Endothelial cell of hepatic sinusoid (primary cell): ENCODE measurements around the gene DNAJB6.

Experiments used
- in situ Hi-C: cut with HindIII; loops from 2 replicates; pipeline ENCODE4 v1.10.0; 2017; ENCODE audit warnings: low sequenced_read_pairs

DNAJB6 gene

GRCh38 chr7:157407512-157408257, 70.9 kb downstream of the DNAJB6 start:
- in situ Hi-C loops, result no loop called here

GRCh38 chr7:157408258-157409101, 71.7 kb downstream of the DNAJB6 start:
- in situ Hi-C loops, result no loop called here

GRCh38 chr7:157409149-157409752, 72.4 kb downstream of the DNAJB6 start:
- in situ Hi-C loops, result no loop called here

- in situ Hi-C loops, result no loop called here
These were observed 73.2 kb downstream of the DNAJB6 start for GRCh38 chr7:157409753-157410727.

GRCh38 chr7:157410831-157411556, 74.2 kb downstream of the DNAJB6 start:
- in situ Hi-C loops, result no loop called here

- in situ Hi-C loops, result no loop called here
These were observed 74.8 kb downstream of the DNAJB6 start for GRCh38 chr7:157411580-157411979.

- in situ Hi-C loops, result no loop called here
These were observed 75.2 kb downstream of the DNAJB6 start for GRCh38 chr7:157412021-157412443.

GRCh38 chr7:157412491-157413180, 75.8 kb downstream of the DNAJB6 start:
- in situ Hi-C loops, result no loop called here

GRCh38 chr7:157413881-157414701, 77.3 kb downstream of the DNAJB6 start:
- in situ Hi-C loops, result no loop called here

GRCh38 chr7:157414702-157415096, 77.9 kb downstream of the DNAJB6 start:
- in situ Hi-C loops, result no loop called here

GRCh38 chr7:157415486-157415885, 78.7 kb downstream of the DNAJB6 start:
- in situ Hi-C loops, result no loop called here

- in situ Hi-C loops, result no loop called here
These were observed 79.2 kb downstream of the DNAJB6 start for GRCh38 chr7:157416011-157416410.

GRCh38 chr7:157418204-157419034, 81.6 kb downstream of the DNAJB6 start:
- in situ Hi-C loops, result no loop called here

- in situ Hi-C loops, result no loop called here
These were observed 82.2 kb downstream of the DNAJB6 start for GRCh38 chr7:157419035-157419293.

GRCh38 chr7:157422279-157422678, 85.5 kb downstream of the DNAJB6 start:
- in situ Hi-C loops, result no loop called here

GRCh38 chr7:157423348-157423747, 86.5 kb downstream of the DNAJB6 start:
- in situ Hi-C loops, result no loop called here

GRCh38 chr7:157423886-157424565, 87.2 kb downstream of the DNAJB6 start:
- in situ Hi-C loops, result no loop called here
